Activated naive CD4-positive, alpha-beta T cell treated with anti-CD3 and anti-CD28 coated beads, Interleukin-2, amount 50 U/mL, for 72 hours (primary cell): ENCODE results near the gene MAP4. TPM values are rescaled to one million over a fixed set of nuclear protein-coding genes. Genes with fewer than 3 reads are reported as not detected.

Experiments used
- ATAC-seq, 2 donors: fragments of 150-1000 bp; cut with Tn5 transposase; 2 replicates each; pipeline ENCODE4 v1.10.0; 2021; ENCODE audit warnings: mild to moderate bottlenecking in 2 of 2, moderate library complexity in 2 of 2
- DNase-seq, 2 donors: peaks; one replicate each; pipeline ENCODE4 v3.0.0; 2021 to 2022; ENCODE audit warnings: low spot score in 2 of 2
- H3K27ac Mint-ChIP-seq, 2 donors: one replicate each; pipeline ENCODE4 v1.8.0; 2022; ENCODE audit warnings: mild to moderate bottlenecking in 2 of 2, mixed read lengths in 2 of 2
- H3K36me3 Mint-ChIP-seq, 2 donors: one replicate each; pipeline ENCODE4 v1.8.0; 2022; ENCODE audit warnings: mixed read lengths in 2 of 2
- H3K9me3 Mint-ChIP-seq, 2 donors: one replicate each; pipeline ENCODE4 v1.8.0; 2022; ENCODE audit warnings: mixed read lengths in 2 of 2
- total RNA-seq, 2 donors: library from RNA; stranded (reverse); gene quantifications; one replicate each; pipeline ENCODE4 v1.2.3, GENCODE V29; 2022

MAP4 gene
- total RNA-seq, 2 donors from 2014 or later, result 70.1 to 118 TPM

- no peak for ATAC-seq
- peaks cover 0 to 5% of the 10 kb centered on the region in 2 donors for H3K36me3 Mint-ChIP-seq
Observed at GRCh38 chr3:47868306-47868705, 147.9 kb downstream of the MAP4 start.

GRCh38 chr3:47867451-47868044 lies 148.7 kb downstream of the MAP4 start:
- H3K27ac Mint-ChIP-seq, result peak overlapping the region in 1 of 2 donors; percentile 39
- no peak for DNase-seq
- no peaks in the 10 kb centered on the region for H3K9me3 Mint-ChIP-seq
- ATAC-seq, result no peak
- peaks cover 0 to 5% of the 10 kb centered on the region in 2 donors for H3K36me3 Mint-ChIP-seq

More at GRCh38 chr3:47868306-47868705, 147.9 kb downstream of the MAP4 start:
- Mint-ChIP-seq H3K27ac (no peak overlapping the region), H3K9me3 (no peaks in the 10 kb centered on the region)
- DNase-seq, result no peak

GRCh38 chr3:47865192-47865591 lies 151.0 kb downstream of the MAP4 start:
- no peaks in the 10 kb centered on the region for H3K9me3 Mint-ChIP-seq
- ATAC-seq (no peak), DNase-seq (no peak)
- H3K36me3 Mint-ChIP-seq, result no peaks in the 10 kb centered on the region
- peak overlapping the region; percentile 3 to 85 for H3K27ac Mint-ChIP-seq

GRCh38 chr3:47863391-47864128 lies 152.7 kb downstream of the MAP4 start:
- no peaks in the 10 kb centered on the region for H3K9me3 Mint-ChIP-seq
- H3K36me3 Mint-ChIP-seq, result no peaks in the 10 kb centered on the region
- peak overlapping the region in 1 of 2 donors; percentile 62 for H3K27ac Mint-ChIP-seq
- DNase-seq, result no peak
- peak in 1 of 2 donors; percentile 5 for ATAC-seq

- H3K9me3 Mint-ChIP-seq, result no peaks in the 10 kb centered on the region
- no peak overlapping the region for H3K27ac Mint-ChIP-seq
- H3K36me3 Mint-ChIP-seq, result no peaks in the 10 kb centered on the region
- DNase-seq (no peak), ATAC-seq (no peak)
Observed at GRCh38 chr3:47859956-47860605, 156.1 kb downstream of the MAP4 start.

- DNase-seq (no peak), ATAC-seq (no peak)
- Mint-ChIP-seq H3K9me3 (no peaks in the 10 kb centered on the region), H3K36me3 (no peaks in the 10 kb centered on the region), H3K27ac (peak overlapping the region in 1 of 2 donors; percentile 19)
Observed at GRCh38 chr3:47857151-47857550, 159.1 kb downstream of the MAP4 start.

- no peaks in the 10 kb centered on the region for H3K36me3 Mint-ChIP-seq
- no peaks in the 10 kb centered on the region for H3K9me3 Mint-ChIP-seq
- no peak overlapping the region for H3K27ac Mint-ChIP-seq
- no peak for ATAC-seq
- no peak for DNase-seq
Observed at GRCh38 chr3:47856669-47857068, 159.5 kb downstream of the MAP4 start.

- H3K27ac Mint-ChIP-seq, result peak overlapping the region in 1 of 2 donors; percentile 83
- H3K36me3 Mint-ChIP-seq, result no peaks in the 10 kb centered on the region
- H3K9me3 Mint-ChIP-seq, result no peaks in the 10 kb centered on the region
- no peak for ATAC-seq
- DNase-seq, result no peak
Observed at GRCh38 chr3:47855461-47856383, 160.5 kb downstream of the MAP4 start.

- peak in 1 of 2 donors; percentile 18 for ATAC-seq
- peak overlapping the region in 1 of 2 donors; percentile 38 for H3K27ac Mint-ChIP-seq
- DNase-seq, result no peak
- no peaks in the 10 kb centered on the region for H3K36me3 Mint-ChIP-seq
- H3K9me3 Mint-ChIP-seq, result no peaks in the 10 kb centered on the region
Observed at GRCh38 chr3:47854720-47855455, 161.3 kb downstream of the MAP4 start.

- no peaks in the 10 kb centered on the region for H3K36me3 Mint-ChIP-seq
- no peak for ATAC-seq
- no peak for DNase-seq
- no peaks in the 10 kb centered on the region for H3K9me3 Mint-ChIP-seq
- H3K27ac Mint-ChIP-seq, result peak overlapping the region; percentile 38 to 85
Observed at GRCh38 chr3:47854267-47854666, 161.9 kb downstream of the MAP4 start.

- H3K27ac Mint-ChIP-seq, result peak overlapping the region in 1 of 2 donors; percentile 67
- no peaks in the 10 kb centered on the region for H3K36me3 Mint-ChIP-seq
- no peaks in the 10 kb centered on the region for H3K9me3 Mint-ChIP-seq
- no peak for ATAC-seq
- DNase-seq, result no peak
Observed at GRCh38 chr3:47852604-47853602, 163.3 kb downstream of the MAP4 start.

GRCh38 chr3:47851888-47852603 lies 164.2 kb downstream of the MAP4 start:
- Mint-ChIP-seq H3K27ac (peak overlapping the region; percentile 19 to 77), H3K9me3 (no peaks in the 10 kb centered on the region), H3K36me3 (no peaks in the 10 kb centered on the region)
- DNase-seq (no peak), ATAC-seq (no peak)

GRCh38 chr3:47850564-47851410 lies 165.4 kb downstream of the MAP4 start:
- ATAC-seq (no peak), DNase-seq (no peak)
- no peaks in the 10 kb centered on the region for H3K36me3 Mint-ChIP-seq
- H3K27ac Mint-ChIP-seq, result peak overlapping the region; percentile 5 to 86
- H3K9me3 Mint-ChIP-seq, result no peaks in the 10 kb centered on the region
